Bone marrow (tissue), 2 donors: ENCODE data around the gene TMEM154.

Experiments used
- DNase-seq, 2 donors: peaks; one replicate each; lab custom pipeline; 2025; lab: John Stamatoyannopoulos, UW

Gene TMEM154

DNA sequence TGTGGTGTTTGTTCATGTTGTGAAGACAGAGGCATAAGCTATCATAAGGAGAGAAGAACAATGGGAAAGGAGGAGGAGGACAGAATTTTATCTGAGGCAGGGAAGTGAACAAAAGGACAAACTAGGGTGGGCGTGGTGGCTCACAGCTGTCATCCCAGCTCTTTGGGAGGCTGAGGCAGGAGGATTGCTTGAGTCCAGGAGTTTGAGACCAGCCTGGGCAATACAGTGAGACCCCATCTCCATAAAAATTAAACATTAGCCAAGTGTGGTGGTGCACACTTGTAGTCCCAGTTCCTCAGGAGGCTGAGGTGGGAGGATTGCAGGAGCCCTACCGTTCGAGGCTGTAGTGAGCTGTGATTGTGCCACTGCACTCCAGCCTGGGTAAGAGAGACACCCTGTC, 49.9 kb downstream of the TMEM154 start:
- DNase-seq: no peak

DNA sequence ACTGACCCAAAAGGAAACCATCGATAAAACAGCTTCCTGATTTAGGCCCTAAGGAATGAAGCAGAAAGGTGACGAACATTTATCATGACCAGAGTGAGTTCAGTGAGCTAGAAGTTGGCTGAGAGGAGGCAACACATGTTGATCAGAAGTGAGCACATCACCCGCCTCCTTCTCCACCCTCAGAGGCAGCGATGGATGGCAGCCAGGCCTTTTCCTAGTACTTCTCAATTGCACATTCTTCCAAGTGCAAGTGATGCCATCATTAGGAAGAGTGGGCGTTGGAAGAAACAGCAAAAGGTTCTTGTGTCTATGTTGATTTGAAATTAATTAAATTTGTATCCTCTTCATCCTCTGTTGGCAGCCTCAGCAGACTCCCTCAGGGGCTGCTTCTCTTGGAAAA, 51.7 kb downstream of the TMEM154 start:
- no peak for DNase-seq

DNA sequence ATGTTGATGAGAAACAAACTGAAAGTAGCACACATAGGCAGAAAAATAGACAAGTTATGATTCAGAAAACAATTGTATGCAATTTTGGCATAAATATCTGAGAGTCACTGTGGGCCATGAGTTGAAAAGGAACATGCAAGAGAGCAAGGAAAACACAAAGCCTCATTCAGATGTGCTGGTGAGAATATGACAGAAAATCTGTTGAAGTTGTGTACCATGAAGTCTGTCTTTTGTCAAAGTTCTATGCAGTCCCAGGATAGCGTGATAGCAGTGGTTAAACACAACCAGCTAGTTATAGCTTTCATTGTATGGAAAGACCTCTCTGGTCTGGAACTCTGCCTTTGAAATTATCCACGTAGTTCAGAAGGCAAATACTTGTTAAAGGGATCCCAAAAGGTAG, 53.0 kb downstream of the TMEM154 start:
- DNase-seq: no peak

DNA sequence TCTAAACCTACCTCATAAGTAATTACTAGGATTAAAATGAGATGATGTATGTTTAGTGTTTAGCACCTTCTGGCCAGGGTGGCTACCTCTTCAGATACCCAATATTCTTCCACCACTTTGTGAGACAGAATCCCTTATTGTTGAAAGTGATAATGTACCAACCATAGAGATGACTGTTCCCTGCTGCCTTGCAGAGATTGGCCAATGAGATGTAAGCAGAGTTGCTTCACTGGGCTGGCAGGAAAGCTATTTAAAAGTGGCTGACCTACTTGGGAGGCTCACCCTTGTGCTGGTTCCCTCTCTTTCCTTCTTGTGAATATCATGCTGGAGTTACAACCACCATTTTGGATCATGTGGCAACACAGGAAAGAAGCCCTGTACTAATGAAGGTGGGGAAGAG, 58.9 kb downstream of the TMEM154 start:
- no peak for DNase-seq

DNA sequence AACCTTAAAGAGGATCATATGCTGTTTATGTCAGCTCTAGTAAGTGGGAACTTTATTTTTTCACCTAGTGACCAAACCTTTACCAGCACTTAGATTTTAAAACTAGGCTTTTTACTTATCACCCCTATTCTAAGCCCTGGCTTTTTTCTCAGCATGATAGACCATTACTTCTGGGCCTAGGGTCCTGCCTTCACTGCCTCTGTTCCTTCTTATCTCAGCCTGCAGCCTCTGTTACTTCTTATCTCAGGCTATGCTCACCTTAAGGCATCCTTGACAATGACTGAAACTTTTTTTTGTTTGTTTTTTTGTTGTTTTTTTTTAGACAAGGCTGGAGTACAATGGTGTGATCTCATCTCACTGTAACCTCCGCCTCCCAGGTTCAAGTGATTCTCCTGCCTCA, 59.6 kb downstream of the TMEM154 start:
- DNase-seq: no peak

DNA sequence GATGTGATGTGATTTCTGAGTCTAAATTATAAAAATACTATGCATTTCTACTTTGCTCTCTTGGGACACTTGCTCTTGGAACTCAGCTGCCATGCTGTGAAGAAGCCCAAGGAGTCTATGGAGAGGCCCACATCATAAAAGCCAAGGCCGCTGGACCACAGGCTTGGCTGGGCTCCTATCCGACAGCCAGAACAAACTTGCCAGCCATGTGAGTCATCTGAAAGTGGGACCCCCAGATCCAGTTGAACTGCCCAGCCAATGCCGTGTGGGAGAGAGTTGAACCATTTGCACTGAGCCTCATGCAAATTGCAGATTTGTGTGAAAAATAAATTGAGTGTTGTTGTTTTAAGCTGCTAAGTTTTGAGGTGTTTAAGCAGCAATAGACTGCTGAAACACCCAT, 60.2 kb downstream of the TMEM154 start:
- DNase-seq: no peak

DNA sequence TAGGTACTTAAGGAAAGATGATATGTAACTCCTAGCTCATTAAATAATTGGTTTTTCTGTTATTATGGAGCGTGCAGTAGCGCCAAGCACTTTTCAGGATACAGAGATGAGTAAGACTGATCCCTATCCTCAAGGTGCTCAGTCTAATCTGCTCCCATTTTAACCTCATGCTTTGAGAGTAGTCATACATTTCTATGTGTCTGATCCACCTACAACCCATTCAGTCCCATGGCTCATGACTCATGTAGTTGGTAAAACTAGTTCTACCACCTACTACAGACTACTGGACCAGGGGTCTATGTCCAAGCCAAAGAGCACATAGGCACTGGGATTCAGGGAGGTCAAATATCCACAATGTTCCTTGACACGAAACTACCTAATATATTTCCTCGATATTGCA, 60.8 kb downstream of the TMEM154 start:
- DNase-seq: no peak

DNA sequence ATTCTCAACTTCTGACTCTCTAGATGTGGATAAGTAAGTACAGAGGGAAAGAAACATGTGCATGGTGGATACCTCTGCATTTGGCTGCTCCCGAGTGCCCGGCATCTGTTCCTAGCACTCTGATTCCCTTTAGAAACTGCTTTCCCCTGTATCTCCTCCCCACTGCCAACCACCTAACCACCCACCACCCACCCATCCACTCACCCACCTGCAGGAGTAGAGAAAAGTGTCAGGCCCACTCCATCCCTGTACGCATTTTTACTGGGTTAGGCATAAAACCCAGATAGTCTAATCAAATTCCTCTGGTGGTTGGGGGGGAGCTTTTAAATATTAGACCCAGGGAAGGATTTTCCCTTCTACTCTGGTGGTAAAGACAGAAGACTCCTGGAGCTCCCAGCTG, 63.0 kb downstream of the TMEM154 start:
- no peak for DNase-seq

DNA sequence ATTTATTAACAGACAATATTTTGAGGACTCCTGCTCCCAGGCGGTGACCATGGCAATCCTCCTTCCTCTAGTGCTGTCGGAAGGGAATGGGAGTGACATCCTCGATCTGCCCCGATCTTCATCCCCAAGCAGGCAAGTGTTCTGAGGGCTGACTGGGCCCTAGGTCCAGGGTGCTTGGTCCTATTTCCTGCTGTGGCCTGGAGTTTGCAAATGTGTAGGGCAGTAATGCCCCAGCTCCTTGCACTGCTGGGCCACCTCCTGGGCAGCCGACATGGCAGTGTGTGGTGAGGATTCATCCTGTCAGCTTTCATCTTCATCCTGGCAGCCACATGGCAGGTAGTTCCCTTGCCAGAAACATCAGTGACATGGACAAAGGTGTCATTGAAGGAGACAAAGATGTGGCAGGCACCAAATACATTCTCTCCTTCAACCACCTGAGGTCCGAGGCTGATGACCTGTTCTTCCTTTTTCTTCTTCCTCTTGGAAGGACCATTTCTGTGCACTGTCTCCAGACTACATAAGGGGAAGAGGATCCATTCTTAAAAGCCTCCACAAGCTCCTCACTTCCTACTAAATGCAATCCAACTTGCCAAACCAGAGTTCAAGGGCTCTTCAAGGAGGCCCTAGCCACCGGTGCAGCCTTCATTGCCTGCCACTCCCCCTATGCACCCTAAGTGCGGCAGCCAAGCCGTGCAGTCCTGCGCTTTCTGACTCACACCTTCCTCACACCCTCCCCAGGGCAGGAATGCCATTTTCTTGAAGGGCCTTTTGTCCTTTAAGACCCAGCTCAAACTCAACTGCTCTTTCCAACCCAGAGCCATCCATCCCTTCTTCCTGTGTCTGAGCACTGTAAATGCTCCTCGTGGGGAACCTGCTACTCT, 65.7 kb downstream of the TMEM154 start:
- no peak for DNase-seq

DNA sequence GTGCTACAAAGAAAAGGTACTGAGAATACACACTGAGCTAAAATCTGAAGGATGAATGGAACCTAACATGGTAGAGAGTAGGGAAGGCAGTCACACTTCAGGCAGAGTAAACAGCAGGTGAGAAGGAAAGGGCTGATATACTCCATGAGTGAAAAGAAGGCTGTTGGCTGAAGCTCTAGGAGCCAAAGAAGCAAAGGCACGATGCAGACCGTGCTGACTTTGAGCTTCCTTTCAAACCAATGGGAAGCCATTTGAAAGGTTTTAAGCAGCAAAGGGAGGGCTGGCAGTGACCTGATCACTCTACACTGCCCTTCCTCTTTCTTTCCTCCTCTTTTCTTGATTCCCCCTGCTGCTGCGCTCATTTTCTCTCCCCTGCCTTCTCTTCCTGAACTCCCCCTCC, 66.4 kb downstream of the TMEM154 start:
- DNase-seq: no peak

DNA sequence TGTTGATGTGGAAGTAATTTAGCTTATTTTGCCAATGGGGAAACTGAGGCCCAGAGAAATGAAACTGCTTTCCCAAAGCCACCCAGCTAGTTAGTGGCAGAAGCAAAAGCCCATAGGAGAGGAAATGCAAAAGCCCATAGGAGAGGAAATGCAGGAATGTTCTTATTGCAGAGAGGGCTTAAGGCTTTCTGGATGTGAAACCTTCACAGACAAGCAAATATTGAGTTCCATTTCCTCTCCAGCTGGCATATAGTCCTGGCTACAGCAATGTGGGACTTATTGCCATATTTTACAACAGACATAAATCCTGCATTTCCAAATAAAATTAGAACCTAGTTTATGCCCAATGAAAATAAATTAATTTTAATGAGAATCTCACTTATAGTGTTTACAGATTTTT, 69.7 kb downstream of the TMEM154 start:
- no peak for DNase-seq

DNA sequence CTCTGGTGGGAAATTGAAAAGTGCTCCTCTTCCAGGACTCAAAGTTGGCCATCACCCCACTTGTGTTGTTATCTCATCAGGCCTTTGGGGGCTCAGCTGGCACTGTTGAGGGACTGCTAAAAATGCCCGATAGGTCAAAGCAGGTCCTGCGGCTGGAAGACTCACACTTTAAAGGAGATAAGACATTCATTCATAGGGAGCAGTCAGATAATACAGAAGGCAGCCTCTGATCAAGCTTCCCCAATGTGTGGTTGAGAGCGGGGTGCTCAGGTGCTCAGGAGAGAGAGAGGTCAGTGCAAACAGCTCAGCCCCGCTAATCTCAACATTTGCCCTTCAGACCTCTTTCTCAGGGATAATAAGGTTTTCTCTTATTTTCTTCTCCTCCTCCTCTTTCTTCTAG, 70.3 kb downstream of the TMEM154 start:
- DNase-seq: no peak

DNA sequence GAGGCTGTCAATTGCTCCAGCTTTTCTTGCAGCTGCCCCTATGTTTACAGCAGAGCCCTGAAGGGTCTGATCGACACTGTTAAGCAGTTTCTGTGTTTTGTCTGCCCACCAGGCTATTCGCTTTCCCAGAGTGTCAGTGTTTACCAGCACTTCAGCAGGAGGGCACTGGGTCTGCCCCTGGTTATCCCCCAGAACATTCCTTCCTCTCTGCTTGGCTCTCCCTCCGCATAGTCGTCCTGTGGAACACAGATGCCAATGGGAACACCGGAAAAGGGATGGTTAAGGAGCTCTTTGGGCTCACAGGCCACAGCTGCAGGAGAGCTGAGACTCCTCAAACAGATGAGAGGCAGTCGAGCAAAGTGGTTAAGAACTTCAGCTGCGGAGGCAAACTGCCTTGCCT, 72.6 kb downstream of the TMEM154 start:
- DNase-seq: no peak

DNA sequence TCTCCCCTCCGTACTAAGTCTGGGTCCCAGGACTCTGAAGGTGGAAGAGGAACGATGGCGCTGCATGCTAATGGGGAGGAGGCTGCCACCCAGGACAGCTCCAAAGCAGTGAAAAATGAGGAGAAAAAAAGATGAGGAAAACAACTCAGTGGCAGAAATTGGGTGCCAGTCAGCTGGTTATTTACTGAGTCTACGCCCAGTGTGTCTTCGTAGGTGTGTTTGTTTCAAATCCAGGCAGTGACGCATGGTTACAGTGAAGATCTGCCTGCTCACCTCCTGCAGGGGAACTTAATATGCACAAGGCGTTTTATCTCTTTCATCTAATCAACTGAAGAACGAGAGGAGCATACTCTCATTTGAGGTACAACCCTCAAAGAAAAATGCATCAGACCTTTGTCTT, 73.0 kb downstream of the TMEM154 start:
- DNase-seq: no peak

DNA sequence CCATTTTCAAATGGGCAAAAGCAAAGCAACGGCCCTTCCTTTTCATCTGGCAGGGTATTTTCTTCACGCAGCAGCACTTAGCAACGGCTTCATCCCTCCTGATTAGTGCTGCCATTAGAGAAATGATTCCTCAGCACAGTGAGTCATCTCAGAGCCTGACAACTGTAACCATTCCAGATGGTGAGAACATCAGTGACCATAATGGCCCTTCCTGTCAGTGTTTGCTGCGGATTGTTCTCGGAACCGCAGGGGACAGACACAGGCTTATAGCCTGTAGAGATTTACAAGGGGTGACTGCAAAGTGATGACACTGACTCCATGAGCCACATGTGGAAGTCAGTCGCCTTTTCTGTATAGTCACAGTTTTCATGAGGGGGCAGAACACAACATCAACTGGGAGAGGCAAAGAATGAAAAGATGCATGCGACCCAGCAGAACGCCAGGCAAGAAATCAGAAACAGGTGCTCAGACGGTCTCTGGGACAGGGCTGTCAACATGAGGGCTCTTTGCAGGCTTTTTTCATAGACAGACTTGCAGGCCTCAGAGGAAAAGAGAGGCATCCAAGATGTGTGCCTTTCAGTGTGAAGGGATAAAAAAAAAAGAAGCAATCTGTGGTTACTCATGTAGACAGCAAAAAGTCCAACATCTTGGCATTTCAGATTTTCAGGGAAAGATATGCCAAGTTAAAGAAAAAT, 74.0 kb downstream of the TMEM154 start:
- no peak for DNase-seq

DNA sequence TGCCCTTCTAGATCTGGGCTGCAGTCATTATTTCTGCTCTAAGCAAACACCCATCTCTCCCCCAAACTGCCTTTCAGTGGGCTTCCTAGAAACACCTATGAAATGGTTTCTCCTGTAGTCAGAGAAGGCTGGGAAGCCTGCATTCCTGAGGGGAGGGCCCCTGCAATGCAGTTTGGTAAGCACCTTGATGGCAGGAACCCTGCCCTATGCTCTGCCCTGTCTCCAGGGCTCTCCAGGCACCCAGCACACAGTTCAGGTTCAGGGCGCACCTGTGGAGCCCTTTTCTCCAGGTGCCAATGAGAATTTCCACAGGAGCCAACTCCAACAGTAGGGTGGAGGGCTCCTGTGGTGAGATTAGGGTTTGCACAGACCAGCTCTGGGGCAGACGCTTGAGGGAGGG, 74.8 kb downstream of the TMEM154 start:
- DNase-seq: no peak

DNA sequence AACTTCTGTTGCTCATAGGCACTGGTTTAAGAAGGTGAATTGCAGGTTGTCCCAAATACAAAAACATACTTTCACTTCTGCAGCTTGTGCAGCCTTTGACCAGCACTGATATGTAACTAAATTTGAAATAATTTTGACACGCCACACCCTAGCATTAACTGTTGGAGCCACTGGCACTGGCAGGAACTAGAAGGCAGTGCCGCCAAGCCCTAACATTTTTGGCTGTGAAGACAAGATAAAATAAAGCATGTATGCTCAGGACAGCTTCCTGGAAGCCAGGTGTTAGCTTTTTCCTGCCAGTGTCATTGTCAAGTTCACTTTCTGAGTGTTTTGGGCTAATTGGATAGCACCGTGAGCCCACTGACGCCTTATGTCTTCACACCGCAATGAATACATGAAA, 78.6 kb downstream of the TMEM154 start:
- DNase-seq: no peak

DNA sequence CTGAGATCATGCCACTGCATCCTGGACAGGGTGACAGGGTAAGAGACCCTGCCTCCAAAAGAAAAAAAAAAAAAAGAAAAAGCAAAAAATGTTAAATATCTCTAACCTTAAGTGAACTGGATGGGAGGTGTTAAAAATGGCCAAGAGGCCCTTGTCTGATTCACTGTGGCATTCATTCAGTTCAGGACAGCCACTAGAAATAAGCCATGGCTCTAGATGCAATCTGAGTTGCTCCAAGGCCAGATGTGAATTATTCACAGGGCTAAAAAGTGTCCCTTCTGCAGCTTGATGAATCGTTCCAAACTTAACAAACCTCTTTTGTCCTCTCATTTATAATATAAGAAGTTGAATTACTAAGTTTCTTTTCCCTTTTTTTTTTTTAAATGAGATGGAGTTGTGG, 80.2 kb downstream of the TMEM154 start:
- DNase-seq: no peak

DNA sequence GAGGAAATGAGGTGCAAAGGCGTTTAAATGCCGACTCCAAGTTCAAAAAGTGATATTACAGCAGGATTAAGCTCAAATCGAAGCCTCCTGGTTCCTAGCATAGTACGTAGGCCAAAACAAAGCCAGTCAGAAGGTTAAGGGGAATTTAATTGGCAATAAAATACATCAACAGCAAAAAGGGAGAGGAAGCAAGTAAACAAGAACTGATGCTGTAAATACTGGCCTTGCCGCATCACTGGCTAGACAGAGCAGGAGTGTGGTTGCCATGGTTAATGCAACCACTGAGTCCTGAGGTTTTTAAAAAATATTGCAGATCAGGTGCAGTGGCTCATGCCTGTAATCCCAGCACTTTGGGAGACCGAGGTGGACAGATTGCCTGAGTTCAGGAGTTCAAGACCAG, 80.7 kb downstream of the TMEM154 start:
- no peak for DNase-seq

DNA sequence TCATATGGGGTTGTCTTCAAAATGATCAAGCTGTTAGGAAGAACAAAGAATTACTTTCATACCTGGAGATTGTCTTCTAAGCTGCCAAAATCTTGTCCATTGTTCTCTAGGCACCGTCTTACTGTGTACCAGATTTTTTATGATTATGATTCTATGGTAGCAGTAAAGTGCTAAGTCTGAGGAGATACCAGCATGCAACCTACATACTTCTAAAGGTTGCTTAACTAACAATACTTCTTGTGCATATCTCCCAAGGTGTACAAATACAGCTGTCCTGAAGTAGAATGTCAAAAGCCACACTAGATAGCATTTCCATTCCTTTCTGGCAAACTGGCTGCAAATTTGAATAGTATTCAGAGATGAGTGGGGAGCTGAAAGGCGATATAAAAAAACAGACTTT, 81.3 kb downstream of the TMEM154 start:
- no peak for DNase-seq

DNA sequence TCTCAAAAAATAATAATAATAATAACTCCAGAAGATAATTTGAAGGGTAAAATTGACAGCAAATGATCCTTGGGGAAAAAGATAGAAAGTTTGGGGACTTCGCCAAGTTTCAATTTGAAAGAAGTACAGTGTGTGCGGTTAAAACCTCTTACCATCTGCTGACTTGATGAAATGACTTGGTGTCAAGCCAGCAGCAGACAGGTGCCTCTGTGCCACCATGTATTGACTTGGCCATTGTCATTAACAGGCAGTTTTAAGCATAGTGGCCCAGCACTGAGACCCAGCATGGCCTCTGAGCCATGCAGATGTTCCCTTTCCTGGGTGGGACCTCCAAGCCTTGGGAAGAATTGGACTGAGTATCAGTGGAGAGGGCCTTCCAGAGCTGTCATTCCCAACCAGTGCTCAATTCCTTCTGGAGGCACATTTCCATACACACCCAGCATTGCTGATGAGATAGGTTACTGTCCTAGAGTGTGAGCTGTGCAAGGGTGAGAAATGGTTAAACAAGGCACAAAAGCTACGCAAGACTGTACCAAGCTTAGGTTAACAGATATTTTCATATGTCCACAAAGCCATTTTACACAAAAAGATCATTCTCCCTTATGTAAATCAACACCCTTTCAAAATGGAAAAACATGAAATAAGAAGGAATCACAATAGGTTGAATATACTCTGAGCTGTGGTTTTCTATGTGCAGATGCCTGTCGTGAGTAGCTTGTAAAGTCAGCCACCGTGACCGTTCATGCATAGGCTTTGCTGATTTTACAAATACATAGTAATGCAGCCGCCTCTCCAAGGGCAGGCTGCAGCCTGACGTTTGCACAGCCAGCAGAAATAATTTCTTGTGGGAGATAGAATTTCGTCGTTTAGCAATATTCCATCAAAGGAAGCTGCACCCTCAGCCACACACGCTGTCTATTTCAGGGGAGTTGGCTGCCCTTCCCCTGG, 84.5 kb downstream of the TMEM154 start:
- DNase-seq: no peak

DNA sequence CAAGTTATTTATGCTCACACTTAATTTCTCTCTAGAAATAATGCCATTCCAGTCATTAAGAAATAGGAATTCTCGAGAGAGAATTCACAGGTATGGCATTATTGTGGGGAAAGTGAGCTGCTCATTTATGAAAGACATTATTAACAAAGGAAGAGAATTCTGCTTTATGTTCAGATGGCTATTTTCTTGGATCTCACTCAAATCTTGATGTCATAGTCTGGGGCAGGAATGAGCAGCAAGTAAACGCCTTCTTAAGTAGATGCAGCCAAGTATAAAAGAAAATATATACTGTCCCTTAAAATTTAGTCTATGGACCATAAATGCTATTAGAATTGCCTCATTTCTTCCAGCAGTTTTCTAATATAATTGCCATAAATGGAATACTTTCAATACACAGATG, 85.7 kb downstream of the TMEM154 start:
- no peak for DNase-seq

DNA sequence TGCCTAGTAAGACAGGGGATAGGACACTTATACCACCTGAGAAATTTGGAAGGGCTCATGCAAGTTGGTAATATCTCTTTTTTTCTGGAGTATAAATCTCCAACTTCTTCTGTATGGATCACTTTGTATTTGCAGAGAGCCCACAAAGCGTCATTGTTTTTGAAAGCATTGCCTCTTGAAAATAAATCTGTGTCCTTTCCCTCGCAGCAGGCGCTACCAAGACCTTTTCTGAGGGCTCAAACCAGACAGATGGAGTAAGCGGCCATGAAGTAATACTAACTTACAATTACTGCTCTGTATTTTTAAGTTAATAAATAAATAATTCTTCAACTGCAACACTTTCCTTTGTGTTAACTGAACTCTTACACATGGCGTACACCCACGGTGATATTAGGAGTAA, 87.9 kb downstream of the TMEM154 start:
- DNase-seq: no peak
